ENCODE data around the gene TERB1.
A peak's percentile ranks its signal among the peaks of the same experiment; 100 is the strongest.

TERB1 gene, protein sequence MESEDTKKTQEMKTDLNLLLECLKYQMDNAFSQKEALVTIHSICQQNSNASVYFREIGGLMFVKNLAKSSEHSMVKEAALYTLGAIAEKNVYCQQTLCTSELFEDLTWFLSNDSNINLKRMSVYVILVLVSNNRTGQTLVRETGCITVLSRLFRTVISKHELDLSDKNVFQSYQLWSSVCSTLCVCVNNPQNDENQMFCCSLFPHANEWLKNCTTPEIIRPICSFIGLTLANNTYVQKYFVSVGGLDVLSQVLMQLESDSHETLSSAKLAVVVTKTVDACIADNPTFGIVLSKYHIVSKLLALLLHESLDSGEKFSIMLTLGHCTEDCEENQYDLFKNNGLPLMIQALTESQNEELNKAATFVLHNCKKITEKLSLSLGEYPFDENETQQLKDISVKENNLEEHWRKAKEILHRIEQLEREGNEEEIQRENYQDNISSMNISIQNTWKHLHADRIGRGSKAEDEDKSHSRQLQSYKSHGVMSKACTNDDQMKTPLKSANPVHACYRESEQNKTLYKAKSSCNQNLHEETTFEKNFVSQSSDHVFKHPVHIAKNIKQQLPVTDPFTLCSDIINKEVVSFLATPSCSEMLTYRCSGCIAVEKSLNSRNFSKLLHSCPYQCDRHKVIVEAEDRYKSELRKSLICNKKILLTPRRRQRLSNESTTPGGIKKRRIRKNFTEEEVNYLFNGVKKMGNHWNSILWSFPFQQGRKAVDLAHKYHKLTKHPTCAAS

DNA sequence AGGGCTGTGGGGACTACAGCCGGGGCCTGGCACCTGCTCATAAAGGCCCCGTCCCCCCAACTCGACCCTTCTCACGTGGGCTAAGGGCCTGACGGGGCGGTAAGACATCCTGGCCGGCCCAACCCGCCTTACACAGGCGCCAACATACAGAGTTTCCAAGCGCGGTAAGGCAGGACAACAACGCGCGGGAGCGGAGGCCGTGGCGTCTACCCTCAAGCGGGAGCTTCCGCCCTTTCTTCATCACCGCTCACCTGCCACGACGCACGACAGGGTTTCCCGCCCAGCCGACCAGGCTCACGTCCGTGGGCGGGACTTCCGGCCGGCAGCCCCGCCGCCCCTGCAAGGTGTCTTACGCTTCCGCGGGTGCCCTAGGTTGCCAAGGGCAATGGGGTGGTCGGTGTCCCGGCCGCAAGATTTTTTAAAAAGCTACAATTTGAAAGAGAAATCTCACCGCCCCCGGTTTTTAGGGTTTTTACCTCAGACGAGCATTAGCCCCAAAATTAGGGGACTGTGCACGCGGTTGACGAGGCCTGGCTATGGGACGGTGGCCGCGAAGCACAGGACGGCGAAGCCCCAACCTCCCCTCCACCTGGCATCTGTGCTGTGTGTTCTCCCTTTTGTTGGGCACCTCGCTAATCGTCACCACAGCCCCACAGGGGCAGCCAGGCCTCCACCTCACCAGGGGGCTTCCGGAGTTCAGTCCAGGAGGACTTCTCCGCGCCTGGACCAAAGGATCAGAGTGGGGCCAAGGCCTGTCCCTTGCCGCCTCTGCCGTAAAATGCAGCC is at the start of gene TERB1:
Gene TERB1 (minus strand): TSS at position 265 of the 786 bp plus-strand sequence. CDS start 4,786 bp downstream, outside the sequence.
- no peak for DNase-seq

DNA sequence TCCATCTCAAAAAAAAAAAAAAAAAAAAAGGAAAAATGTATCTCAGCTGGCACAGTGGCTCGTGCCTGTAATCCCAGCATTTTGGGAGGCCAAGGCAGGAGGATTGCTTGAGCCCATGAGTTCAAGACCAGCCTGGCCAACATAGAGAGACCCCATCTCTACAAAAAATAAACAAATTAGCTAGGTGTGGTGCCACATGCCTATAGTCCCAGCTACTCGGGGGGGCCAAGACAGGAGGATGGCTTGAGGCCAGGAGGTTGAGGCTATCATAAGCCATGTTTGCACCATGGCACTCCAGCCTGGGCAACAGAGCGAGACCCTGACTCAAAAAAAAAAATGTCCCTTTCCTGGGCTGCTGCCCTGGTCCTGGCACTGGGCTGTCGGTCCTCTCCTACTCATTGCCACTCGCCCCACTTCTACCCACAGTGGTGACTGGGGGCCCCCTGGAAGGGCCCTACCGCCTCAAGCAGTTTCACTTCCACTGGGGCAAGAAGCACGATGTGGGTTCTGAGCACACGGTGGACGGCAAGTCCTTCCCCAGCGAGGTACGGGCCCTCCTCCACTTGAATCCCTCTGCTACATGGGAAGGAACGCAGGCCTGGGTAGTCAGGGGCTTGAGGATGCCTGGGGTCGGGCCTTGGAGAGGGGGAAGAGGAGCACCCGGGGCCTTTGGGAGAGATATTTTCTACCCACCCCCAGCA is 48.9 kb upstream of the TERB1 start:
- DNase-seq: no peak

- no peak for DNase-seq
Observed at GRCh38 chr16:66849549-66849948, 48.2 kb upstream of the TERB1 start.

GRCh38 chr16:66849021-66849420 is 47.6 kb upstream of the TERB1 start:
- DNase-seq: no peak

DNA sequence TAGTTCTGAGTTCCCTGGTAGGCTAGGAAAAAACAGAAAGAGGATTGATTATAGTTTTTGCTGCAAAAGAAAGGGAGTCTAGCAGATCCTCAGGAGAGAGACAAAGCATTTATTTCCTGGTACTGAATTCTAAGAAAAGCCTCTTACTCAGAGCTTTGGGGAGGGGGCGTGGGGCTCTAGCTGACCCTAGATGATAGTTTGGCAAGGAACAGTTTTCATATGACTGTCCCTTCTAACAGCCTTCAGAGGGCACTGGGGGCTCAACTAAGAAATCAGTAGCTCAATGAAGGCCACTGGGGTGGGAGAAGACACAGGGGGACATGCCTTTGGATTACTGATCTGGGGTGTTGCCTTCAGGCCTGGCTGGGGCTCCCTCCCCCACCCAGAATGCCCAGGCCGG is 46.8 kb upstream of the TERB1 start:
- DNase-seq: no peak

GRCh38 chr16:66847533-66848067 is 46.2 kb upstream of the TERB1 start:
- no peak for DNase-seq

DNA sequence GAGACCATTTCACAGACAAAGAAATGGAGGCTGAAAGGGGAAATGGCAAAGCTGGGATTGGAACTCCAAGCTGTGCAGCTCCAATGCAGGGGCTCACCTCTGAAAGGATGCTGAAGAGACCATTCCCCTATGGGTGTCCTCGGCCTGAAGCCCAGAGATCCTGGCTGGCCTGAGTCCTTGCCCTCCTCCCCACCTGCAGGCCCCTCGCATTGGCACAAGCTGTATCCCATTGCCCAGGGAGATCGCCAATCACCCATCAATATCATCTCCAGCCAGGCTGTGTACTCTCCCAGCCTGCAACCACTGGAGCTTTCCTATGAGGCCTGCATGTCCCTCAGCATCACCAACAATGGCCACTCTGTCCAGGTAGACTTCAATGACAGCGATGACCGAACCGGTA is 45.4 kb upstream of the TERB1 start:
- no peak for DNase-seq

- DNase-seq: no peak
Observed at GRCh38 chr16:66846266-66846665, 44.9 kb upstream of the TERB1 start.

DNA sequence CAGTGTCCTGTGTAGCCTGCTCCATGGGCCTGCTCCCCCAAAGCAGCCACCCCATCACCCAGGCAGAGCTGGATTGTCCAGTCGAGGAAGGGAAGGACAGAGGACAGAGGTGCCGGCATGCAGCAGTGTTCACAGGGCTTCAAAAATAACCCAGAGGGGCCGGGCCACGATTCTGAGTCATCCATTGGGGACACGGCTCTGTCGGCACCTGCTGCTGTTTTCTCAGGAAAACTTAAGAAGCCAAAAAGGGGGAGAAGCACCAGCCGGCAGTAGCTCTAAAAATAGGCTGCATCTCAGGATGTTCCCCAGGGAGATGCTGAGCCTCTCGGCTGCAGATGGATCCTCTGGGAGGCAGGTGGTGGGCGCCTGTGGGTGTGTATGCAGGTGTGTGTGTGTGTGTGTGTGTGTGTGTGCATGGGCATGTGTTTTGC is 44.4 kb upstream of the TERB1 start:
- DNase-seq: no peak

DNA sequence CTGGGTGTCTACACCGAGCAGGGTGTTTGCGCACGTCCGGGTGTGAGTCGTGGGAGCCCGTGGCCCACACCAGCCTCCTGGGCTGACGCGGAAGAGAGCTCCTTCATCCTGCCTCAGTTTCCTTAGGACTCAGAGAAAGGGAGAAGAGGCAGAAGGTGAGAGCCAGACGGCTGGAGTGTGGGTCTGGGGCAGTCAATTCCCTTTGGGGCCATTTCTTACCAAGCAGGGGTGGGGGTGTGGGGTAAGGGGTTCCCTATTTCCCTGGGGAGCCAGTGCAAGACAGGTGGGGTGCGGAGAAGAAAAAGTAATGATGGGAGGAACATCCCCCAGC is 43.7 kb upstream of the TERB1 start:
- no peak for DNase-seq

DNA sequence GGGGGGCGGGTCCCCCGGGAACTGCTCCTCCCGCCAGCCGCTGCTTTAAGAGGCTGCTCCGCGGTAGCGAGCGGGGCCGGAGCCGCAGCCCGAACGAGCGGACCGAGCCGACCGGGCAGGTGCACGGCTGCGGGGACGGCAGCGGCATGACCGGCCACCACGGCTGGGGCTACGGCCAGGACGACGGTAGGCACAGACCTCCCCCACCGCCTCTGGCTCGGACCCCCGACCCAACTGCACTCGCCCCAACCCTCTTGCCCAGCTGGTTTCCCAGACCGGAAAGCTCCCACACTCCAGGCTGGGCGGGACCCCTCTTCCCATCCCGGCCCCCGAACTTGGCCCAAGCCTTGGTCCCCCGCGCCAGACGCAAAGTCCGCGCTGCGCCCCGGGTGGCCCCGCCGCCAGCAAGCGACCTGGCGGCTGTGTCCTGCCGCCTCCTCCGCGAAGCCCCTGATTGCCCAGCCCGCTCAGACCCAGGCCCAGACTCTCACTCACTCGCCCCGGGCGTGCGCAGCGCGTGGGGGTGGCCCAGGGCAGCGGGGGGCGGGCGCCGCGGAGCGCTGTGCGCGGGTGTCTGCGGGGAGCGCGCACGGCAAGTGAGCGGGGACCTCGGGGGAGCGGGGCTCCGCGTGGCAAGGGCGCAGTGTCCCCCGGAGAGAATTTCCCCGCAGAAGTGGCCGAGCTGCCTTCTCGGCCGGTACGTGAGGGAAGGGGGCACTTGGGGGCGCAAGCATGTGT is 43.1 kb upstream of the TERB1 start, which contains the start of gene CA7:
Gene CA7 (plus strand): TSS at position 73 of the 738 bp plus-strand sequence. CDS start 74 bp downstream, at position 147.
- no peak for DNase-seq

DNA sequence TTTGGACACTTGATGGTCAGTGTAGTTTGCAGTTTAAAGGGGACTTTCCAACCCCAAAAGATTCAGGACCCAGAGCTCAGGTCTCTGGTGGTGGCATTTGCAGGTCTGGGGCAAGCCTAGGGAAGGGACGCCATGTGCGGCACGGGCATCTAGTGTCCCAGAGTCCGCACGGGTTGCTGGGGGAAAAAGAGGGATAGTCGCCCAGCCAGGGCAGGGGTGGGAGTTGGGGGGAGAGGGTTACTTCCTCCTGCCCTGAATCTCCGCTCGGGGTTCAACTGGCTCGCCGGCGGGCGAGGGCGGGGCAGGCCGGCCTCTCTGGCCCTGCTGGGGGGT is 42.6 kb upstream of the TERB1 start:
- no peak for DNase-seq

- DNase-seq: no peak
Observed at GRCh38 chr16:66843191-66843590, 41.8 kb upstream of the TERB1 start.

GRCh38 chr16:66842765-66843164 is 41.4 kb upstream of the TERB1 start:
- no peak for DNase-seq

GRCh38 chr16:66841366-66841765 is 40.0 kb upstream of the TERB1 start:
- no peak for DNase-seq

DNA sequence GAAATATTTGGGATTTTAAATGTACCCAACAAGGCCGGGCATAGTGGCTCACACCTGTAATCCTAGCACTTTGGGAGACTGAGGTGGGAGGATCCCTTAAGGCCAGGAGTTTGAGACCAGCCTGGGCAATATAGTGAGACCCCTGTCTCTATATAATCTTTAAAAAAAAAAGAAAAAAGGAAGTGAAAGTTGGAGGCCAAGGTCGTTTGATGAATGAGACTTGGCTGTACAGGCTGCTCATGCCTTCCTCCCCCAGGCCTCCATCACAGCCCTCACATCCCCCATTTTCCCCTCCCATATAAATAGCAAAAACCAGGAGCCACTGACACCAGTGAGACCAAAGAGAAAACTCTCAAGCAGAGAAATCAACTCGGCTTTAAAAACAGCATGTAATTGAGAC is 39.5 kb upstream of the TERB1 start:
- no peak for DNase-seq

- no peak for DNase-seq
Observed at GRCh38 chr16:66834746-66835145, 33.4 kb upstream of the TERB1 start.

- no peak for DNase-seq
Observed at GRCh38 chr16:66832661-66833305, 31.4 kb upstream of the TERB1 start.

- no peak for DNase-seq
Observed at GRCh38 chr16:66832190-66832589, 30.8 kb upstream of the TERB1 start.

- DNase-seq: peak; percentile 88
Observed at GRCh38 chr16:66830422-66831404, 29.3 kb upstream of the TERB1 start, which contains the start of gene NAE1. TSS of gene NAE1 (minus strand) at chr16:66830976. CDS start at chr16:66830899, 77 bp downstream.

All from stimulated activated CD4-positive, alpha-beta T cell treated with anti-CD3 and anti-CD28 coated beads, Interleukin-4, amount 100 ng/mL, for 24 hours (primary cell).